ENCODE results near the gene CDKN1A. TPM values are rescaled to one million over a fixed set of nuclear protein-coding genes. Genes with fewer than 3 reads are reported as not detected.

The CDKN1A gene
- total and polyA plus RNA-seq, 2 experiments from 2014 or later, result 549 to 813 TPM

DNA sequence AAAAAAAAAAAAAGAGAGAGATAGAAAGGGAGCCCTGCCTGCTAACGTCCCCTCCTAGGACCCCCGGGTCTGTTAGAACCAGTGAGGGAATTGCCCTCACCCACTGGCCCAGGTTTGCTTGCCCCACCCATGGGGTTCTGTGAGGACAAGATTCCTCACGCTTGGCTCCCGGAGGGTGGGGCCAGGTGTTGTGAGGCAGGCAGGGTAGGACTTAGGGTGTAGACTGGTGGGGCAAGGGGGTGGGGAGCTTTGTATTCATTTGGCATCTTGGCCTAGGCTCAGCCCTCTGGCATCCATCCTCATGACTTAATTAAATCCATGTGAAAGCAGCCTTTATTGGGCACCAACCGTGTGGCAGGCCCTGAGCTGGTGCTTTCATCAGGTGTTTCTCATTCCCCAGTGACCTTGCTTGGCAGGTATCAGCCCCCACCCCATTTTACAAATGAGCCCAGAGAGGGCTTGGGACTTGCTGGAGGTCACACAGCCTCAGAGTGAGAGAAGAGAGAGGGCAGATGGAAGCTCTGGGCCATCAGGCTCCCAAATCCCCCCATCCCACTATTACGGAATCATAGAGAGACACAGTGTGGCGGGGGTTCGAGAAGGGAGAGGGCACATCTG lies 38.1 kb downstream of the CDKN1A start:
- no peak for DNase-seq
- no peaks in the 10 kb centered on the region for H3K27me3 ChIP-seq (replicated peaks; ENCODE audit: insufficient read depth)
- H2AFZ ChIP-seq, result no peak overlapping the region
- peaks cover 6% of the 10 kb centered on the region for H3K4me1 ChIP-seq (ENCODE audit: insufficient read depth)
- H3K36me3 ChIP-seq (ENCODE audit: low read depth), result no peaks in the 10 kb centered on the region
- no peak for TF ChIP-seq EZH2 (IDR thresholded peaks at IDR 0.05; ENCODE audit: insufficient read depth, poor library complexity, severe bottlenecking)
- no peak for TF ChIP-seq EZH2phosphoT487 (IDR thresholded peaks at IDR 0.05; ENCODE audit: insufficient read depth, low read depth)
- no peaks in the 10 kb centered on the region for H4K20me1 ChIP-seq (ENCODE audit: insufficient read depth)
- H3K9me2 ChIP-seq (ENCODE audit: insufficient read depth), result no peaks in the 10 kb centered on the region
- no peak overlapping the region for H3K27ac ChIP-seq
- 66 to 71% methylated on average over 8 of the region's 8 CpGs for WGBS, 2 experiments (ENCODE audit: low coverage in 1 of 2, low lambda C conversion rate in 2 of 2, missing lambda C conversion rate in 2 of 2)
- no peak overlapping the region for H3K4me2 ChIP-seq (ENCODE audit: unreplicated experiment)
- H3K79me2 ChIP-seq (ENCODE audit: insufficient read depth), result no peaks in the 10 kb centered on the region
- no peak overlapping the region for H3K9ac ChIP-seq
- no peaks in the 10 kb centered on the region for H3K9me3 ChIP-seq (ENCODE audit: low read depth)
- H3K4me3 ChIP-seq, result no peak overlapping the region
- H3F3A ChIP-seq (ENCODE audit: insufficient read depth), result 0 out of 2 replicates have a peak, but pooled peaks cover 5% of the 10 kb centered on the region
- in situ Hi-C loops (cut with MboI), result no loop called here

GRCh38 chr6:36717231-36717825 lies 38.8 kb downstream of the CDKN1A start:
- no peaks in the 10 kb centered on the region for H4K20me1 ChIP-seq (ENCODE audit: insufficient read depth)
- H3K36me3 ChIP-seq (ENCODE audit: low read depth), result no peaks in the 10 kb centered on the region
- in situ Hi-C loops (cut with MboI), result no loop called here
- no peaks in the 10 kb centered on the region for H3K27me3 ChIP-seq (replicated peaks; ENCODE audit: insufficient read depth)
- no peaks in the 10 kb centered on the region for H3K4me1 ChIP-seq (ENCODE audit: insufficient read depth)
- H3K9ac ChIP-seq, result no peak overlapping the region
- H3K4me2 ChIP-seq (ENCODE audit: unreplicated experiment), result no peak overlapping the region
- 53 to 54% methylated on average over 12 to 13 of the region's 13 CpGs for WGBS, 2 experiments (ENCODE audit: low coverage in 1 of 2, low lambda C conversion rate in 2 of 2, missing lambda C conversion rate in 2 of 2)
- H2AFZ ChIP-seq, result no peak overlapping the region
- no peak overlapping the region for H3K4me3 ChIP-seq
- no peak for DNase-seq
- H3K27ac ChIP-seq, result no peak overlapping the region
- no peak for TF ChIP-seq EZH2 (IDR thresholded peaks at IDR 0.05; ENCODE audit: insufficient read depth, poor library complexity, severe bottlenecking)
- no peak for TF ChIP-seq EZH2phosphoT487 (IDR thresholded peaks at IDR 0.05; ENCODE audit: insufficient read depth, low read depth)
- no peaks in the 10 kb centered on the region for H3F3A ChIP-seq (ENCODE audit: insufficient read depth)
- no peaks in the 10 kb centered on the region for H3K79me2 ChIP-seq (ENCODE audit: insufficient read depth)
- H3K9me2 ChIP-seq (ENCODE audit: insufficient read depth), result no peaks in the 10 kb centered on the region
- H3K9me3 ChIP-seq (ENCODE audit: low read depth), result no peaks in the 10 kb centered on the region

GRCh38 chr6:36717871-36718540 lies 39.5 kb downstream of the CDKN1A start:
- no peak overlapping the region for H3K9ac ChIP-seq
- WGBS, 2 experiments (ENCODE audit: low coverage in 1 of 2, low lambda C conversion rate in 2 of 2, missing lambda C conversion rate in 2 of 2), result 74 to 79% methylated on average over 12 of the region's 12 CpGs
- H3K27ac ChIP-seq, result no peak overlapping the region
- no peaks in the 10 kb centered on the region for H3K4me1 ChIP-seq (ENCODE audit: insufficient read depth)
- TF ChIP-seq EZH2 (IDR thresholded peaks at IDR 0.05; ENCODE audit: insufficient read depth, poor library complexity, severe bottlenecking) (no peak), EZH2phosphoT487 (IDR thresholded peaks at IDR 0.05; ENCODE audit: insufficient read depth, low read depth) (no peak)
- H3K9me2 ChIP-seq (ENCODE audit: insufficient read depth), result no peaks in the 10 kb centered on the region
- H3K36me3 ChIP-seq (ENCODE audit: low read depth), result no peaks in the 10 kb centered on the region
- DNase-seq, result no peak
- no peaks in the 10 kb centered on the region for H3K79me2 ChIP-seq (ENCODE audit: insufficient read depth)
- in situ Hi-C loops (cut with MboI), result no loop called here
- H3K9me3 ChIP-seq (ENCODE audit: low read depth), result no peaks in the 10 kb centered on the region
- H3K4me3 ChIP-seq, result no peak overlapping the region
- H3K27me3 ChIP-seq (replicated peaks; ENCODE audit: insufficient read depth), result no peaks in the 10 kb centered on the region
- H3K4me2 ChIP-seq (ENCODE audit: unreplicated experiment), result no peak overlapping the region
- no peak overlapping the region for H2AFZ ChIP-seq
- H3F3A ChIP-seq (ENCODE audit: insufficient read depth), result no peaks in the 10 kb centered on the region
- no peaks in the 10 kb centered on the region for H4K20me1 ChIP-seq (ENCODE audit: insufficient read depth)

- in situ Hi-C loops (cut with MboI), result no loop called here
- Histone ChIP-seq H3K4me3 (no peak overlapping the region), H4K20me1 (ENCODE audit: insufficient read depth) (no peaks in the 10 kb centered on the region), H3K4me1 (ENCODE audit: insufficient read depth) (no peaks in the 10 kb centered on the region), H3K9me2 (ENCODE audit: insufficient read depth) (no peaks in the 10 kb centered on the region), H3K4me2 (ENCODE audit: unreplicated experiment) (no peak overlapping the region), H3K27me3 (replicated peaks; ENCODE audit: insufficient read depth) (no peaks in the 10 kb centered on the region), H3K9me3 (ENCODE audit: low read depth) (no peaks in the 10 kb centered on the region), H2AFZ (no peak overlapping the region), H3K9ac (no peak overlapping the region), H3K36me3 (ENCODE audit: low read depth) (no peaks in the 10 kb centered on the region), H3K27ac (no peak overlapping the region), H3K79me2 (ENCODE audit: insufficient read depth) (no peaks in the 10 kb centered on the region), H3F3A (ENCODE audit: insufficient read depth) (no peaks in the 10 kb centered on the region)
- WGBS, 2 experiments (ENCODE audit: low coverage in 1 of 2, low lambda C conversion rate in 2 of 2, missing lambda C conversion rate in 2 of 2), result 78 to 81% methylated on average over 5 of the region's 5 CpGs
- no peak for TF ChIP-seq EZH2 (IDR thresholded peaks at IDR 0.05; ENCODE audit: insufficient read depth, poor library complexity, severe bottlenecking)
- no peak for TF ChIP-seq EZH2phosphoT487 (IDR thresholded peaks at IDR 0.05; ENCODE audit: insufficient read depth, low read depth)
- DNase-seq, result no peak
These were observed 40.0 kb downstream of the CDKN1A start for GRCh38 chr6:36718560-36718959.

Measured in GM23248 (cell line).